ENCODE measurements around the gene ELAVL4. TPM values are rescaled to one million over a fixed set of nuclear protein-coding genes. Genes with fewer than 3 reads are reported as not detected.

Gene ELAVL4
- total RNA-seq, 2 donors from 2014 or later: 0.18 to 4.0 TPM

DNA sequence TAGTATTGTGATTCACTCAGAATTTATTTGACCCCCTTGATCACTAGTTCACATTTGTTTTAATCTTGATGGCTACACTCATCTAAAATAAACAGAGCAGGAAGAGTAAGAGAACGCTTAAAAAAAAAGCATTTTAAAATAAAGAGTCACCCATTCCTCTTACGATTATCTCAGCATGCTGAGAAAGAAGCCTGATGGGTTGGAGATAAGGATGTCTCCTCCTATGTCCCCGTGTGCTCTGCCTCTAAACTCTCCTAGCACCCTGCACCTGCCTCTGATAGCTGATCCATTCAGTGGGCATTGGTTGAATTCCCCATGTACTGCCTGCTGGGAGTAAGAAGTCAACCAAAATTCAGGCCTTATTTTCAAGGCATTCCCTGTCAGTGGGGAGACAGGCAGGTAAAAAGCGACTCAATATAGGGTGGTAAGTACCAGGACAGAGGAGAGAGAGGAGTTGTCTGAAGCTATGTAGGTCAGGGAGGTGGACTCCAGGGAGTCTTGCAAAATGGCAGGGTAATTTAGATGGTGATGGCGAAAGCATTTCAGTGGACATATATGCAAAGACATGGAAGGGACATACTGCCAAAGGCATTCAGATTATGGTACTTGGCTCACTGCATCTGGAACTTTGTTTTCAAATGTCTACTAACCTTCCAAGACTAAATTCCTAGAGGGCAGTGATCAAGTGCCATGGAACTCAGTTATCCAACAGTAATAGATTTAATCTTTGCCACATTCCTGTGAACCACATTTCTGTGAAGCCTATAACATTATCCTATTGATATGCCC lies 18.4 kb downstream of the ELAVL4 start:
- no peak for DNase-seq (ENCODE audit: low spot score)
- no peaks in the 10 kb centered on the region for H3K4me1 ChIP-seq (replicated peaks)
- peaks cover 1% of the 10 kb centered on the region for H3K27me3 ChIP-seq (replicated peaks; ENCODE audit: insufficient read depth)
- H3K9me3 ChIP-seq: no peaks in the 10 kb centered on the region
- WGBS: 49% methylated on average over 5 of the region's 5 CpGs
- intact Hi-C loops (cut with DNase I): no loop called here
- H3K27ac ChIP-seq: no peak overlapping the region
- no peak overlapping the region for H3K4me3 ChIP-seq
- TF ChIP-seq POLR2AphosphoS5 (IDR thresholded peaks at IDR 0.05) (no peak), POLR2A (IDR thresholded peaks at IDR 0.05) (no peak)
- TF ChIP-seq, protein P1, sequence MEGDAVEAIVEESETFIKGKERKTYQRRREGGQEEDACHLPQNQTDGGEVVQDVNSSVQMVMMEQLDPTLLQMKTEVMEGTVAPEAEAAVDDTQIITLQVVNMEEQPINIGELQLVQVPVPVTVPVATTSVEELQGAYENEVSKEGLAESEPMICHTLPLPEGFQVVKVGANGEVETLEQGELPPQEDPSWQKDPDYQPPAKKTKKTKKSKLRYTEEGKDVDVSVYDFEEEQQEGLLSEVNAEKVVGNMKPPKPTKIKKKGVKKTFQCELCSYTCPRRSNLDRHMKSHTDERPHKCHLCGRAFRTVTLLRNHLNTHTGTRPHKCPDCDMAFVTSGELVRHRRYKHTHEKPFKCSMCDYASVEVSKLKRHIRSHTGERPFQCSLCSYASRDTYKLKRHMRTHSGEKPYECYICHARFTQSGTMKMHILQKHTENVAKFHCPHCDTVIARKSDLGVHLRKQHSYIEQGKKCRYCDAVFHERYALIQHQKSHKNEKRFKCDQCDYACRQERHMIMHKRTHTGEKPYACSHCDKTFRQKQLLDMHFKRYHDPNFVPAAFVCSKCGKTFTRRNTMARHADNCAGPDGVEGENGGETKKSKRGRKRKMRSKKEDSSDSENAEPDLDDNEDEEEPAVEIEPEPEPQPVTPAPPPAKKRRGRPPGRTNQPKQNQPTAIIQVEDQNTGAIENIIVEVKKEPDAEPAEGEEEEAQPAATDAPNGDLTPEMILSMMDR (IDR thresholded peaks at IDR 0.05): no peak
- H3K36me3 ChIP-seq: no peaks in the 10 kb centered on the region

DNA sequence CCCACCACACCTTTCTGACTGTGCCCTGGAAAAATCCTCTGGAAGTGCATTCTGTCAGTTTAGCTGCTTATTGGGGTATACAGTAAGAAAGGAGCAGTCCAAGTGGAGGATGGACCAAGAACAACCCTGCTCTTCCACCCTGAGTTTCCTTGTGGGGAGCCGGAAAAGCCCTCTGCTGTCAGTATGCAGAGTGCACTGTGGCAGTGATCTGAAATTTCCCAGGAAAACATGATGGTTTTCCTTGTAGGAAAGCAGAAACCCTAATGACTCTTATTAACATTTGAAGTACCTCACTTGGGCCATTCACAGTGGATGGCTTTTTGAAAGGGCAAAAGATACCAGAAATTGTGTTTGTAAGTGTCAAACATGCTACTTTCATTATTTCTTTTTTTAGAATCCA lies 20.5 kb downstream of the ELAVL4 start:
- no peaks in the 10 kb centered on the region for H3K9me3 ChIP-seq
- no peak overlapping the region for H3K27ac ChIP-seq
- DNase-seq (ENCODE audit: low spot score): no peak
- H3K4me1 ChIP-seq (replicated peaks): no peaks in the 10 kb centered on the region
- TF ChIP-seq POLR2A (IDR thresholded peaks at IDR 0.05): no peak
- no peak for TF ChIP-seq POLR2AphosphoS5 (IDR thresholded peaks at IDR 0.05)
- TF ChIP-seq, protein P1 (IDR thresholded peaks at IDR 0.05): no peak
- peaks cover 3% of the 10 kb centered on the region for H3K27me3 ChIP-seq (replicated peaks; ENCODE audit: insufficient read depth)
- 55% methylated on average over 1 of the region's 1 CpG for WGBS
- intact Hi-C loops (cut with DNase I): no loop called here
- no peak overlapping the region for H3K4me3 ChIP-seq
- no peaks in the 10 kb centered on the region for H3K36me3 ChIP-seq

DNA sequence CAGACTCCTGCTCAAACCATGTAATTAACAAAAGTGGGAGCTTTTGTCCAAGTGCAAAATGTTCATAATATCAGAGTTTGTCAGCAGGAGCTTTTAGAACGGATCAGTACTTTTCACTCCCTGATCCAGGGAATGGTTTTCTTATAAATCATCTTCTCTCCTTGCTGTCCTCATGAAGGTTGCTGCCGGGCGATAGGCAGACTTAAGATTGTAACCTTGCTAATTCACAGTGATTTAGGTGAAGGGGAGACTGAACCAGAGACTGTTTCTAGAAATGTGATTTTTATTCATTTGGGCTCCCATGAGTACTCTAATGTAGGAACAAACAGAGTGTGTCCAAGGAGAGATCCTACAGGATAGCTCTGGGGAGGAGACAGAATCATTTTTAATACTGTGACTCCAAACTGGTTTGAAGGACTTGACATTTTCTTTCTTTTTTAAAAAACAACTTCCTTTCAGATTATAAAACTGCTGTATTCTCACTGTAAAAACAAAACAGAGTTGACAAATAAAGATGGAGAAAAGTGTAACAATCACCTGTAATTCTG lies 23.7 kb downstream of the ELAVL4 start:
- H3K27ac ChIP-seq: no peak overlapping the region
- TF ChIP-seq POLR2A (IDR thresholded peaks at IDR 0.05) (no peak), POLR2AphosphoS5 (IDR thresholded peaks at IDR 0.05) (no peak)
- TF ChIP-seq, protein P1 (IDR thresholded peaks at IDR 0.05): no peak
- no peaks in the 10 kb centered on the region for H3K36me3 ChIP-seq
- no peaks in the 10 kb centered on the region for H3K4me1 ChIP-seq (replicated peaks)
- 77% methylated on average over 3 of the region's 3 CpGs for WGBS
- peaks cover 3% of the 10 kb centered on the region for H3K27me3 ChIP-seq (replicated peaks; ENCODE audit: insufficient read depth)
- no peak overlapping the region for H3K4me3 ChIP-seq
- intact Hi-C loops (cut with DNase I): no loop called here
- no peak for DNase-seq (ENCODE audit: low spot score)
- no peaks in the 10 kb centered on the region for H3K9me3 ChIP-seq

DNA sequence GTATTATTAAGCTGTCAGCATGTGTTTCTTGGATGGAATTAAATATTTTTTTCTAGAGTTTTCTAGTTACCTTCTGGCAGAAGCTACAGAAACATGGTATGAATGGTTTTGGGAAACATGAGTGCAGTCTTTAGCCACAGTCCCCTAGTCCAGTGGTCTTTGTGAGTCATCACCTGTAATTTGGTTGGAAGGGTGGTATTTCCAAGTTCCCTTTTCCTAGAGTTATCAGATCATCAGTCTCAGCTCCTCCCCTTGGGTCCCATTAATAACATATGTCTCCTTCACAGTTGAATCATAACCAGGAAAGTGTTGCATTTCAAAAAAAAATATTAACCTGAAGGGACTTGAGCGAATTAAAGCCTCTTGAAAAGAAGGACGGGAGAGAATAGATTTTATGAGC lies 27.0 kb downstream of the ELAVL4 start:
- no peaks in the 10 kb centered on the region for H3K9me3 ChIP-seq
- peaks cover 3% of the 10 kb centered on the region for H3K27me3 ChIP-seq (replicated peaks; ENCODE audit: insufficient read depth)
- intact Hi-C loops (cut with DNase I): no loop called here
- WGBS: 12% methylated on average over 2 of the region's 2 CpGs
- H3K36me3 ChIP-seq: no peaks in the 10 kb centered on the region
- DNase-seq (ENCODE audit: low spot score): no peak
- H3K4me3 ChIP-seq: no peak overlapping the region
- TF ChIP-seq POLR2AphosphoS5 (IDR thresholded peaks at IDR 0.05) (no peak), POLR2A (IDR thresholded peaks at IDR 0.05) (no peak)
- TF ChIP-seq, protein P1 (IDR thresholded peaks at IDR 0.05): no peak
- H3K27ac ChIP-seq: no peak overlapping the region
- no peaks in the 10 kb centered on the region for H3K4me1 ChIP-seq (replicated peaks)

All from prostate gland (tissue), 2 donors.